RCC 7860 (cell line): ENCODE results near the gene NLK.
"Not testable (repeated sequence)": the region's sequence is repeated elsewhere in the genome, so short reads cannot be mapped to it uniquely, and the experiment has no call there.

Experiments
- DNase-seq: peaks from one replicate; pipeline ENCODE4 v3.0.0-alpha.2; 2015; ENCODE audit warnings: low spot score
- FAIRE-seq: peaks from 2 replicates; lab custom pipeline; 2012; peaks lifted over from hg19 to GRCh38; lab: Jason Lieb, UNC

NLK gene

DNA sequence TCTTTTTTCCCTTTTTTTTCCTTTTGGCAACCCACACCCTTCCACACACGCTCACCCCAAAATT is at the start of gene NLK:
Gene NLK, plus strand, starts transcription at position 21 of the 64 bp plus-strand sequence. CDS start 197 bp downstream, outside the sequence.
- FAIRE-seq (no peak), DNase-seq (no peak)

DNA sequence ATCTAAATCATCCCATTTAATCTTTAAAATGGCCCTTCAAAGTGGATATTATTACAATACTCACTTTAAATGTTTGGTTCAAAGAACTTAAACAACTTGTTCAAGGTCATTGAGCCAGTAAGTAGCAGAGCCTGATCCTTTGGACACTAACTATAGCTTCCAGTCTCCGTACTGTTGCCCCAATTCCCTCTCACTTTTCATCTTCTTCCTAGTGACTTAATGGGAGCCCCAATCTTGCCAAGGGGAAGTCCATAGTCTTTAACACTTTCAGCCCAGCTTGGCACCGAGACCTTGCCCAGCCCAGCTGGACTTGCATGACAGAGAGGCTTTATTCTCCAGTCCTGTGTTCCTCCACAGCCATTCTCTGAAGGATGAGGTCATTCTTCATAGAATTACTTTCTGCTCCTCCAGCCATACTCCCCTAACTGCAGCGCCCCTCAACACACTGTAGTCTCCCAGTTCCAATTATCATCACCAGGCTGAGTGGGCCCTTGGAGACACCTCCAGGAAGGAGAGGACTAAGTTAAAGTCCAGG is 49.2 kb upstream of the NLK start:
- no peak for DNase-seq
- no peak for FAIRE-seq

GRCh38 chr17:27993723-27994310 is 48.7 kb upstream of the NLK start:
- FAIRE-seq: no peak
- DNase-seq: no peak

- FAIRE-seq: no peak
- no peak for DNase-seq
These were observed 47.9 kb upstream of the NLK start for GRCh38 chr17:27994586-27994985.

DNA sequence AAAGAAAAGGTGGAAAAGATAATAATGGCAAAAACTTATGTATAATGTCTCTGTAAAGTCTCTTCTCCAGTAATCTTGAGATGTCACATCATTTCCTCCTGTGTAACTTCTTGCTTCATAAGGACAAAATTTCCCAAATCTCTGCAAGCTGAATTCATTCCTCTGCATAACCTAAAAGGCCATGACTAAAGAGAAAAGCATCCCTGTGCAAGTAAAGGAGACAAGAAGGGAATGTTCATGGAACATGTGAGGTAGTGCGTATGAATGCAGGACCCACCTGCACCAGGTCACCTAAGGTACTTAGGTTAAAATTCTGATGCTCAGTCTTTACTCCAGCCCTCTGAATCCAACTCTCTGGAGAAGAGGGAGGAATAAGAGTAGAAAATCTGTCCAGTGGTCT is 46.9 kb upstream of the NLK start:
- DNase-seq (no peak), FAIRE-seq (no peak)

GRCh38 chr17:27996202-27997043 is 46.1 kb upstream of the NLK start:
- FAIRE-seq: no peak
- no peak for DNase-seq

GRCh38 chr17:27997044-27997401 is 45.5 kb upstream of the NLK start:
- DNase-seq (no peak), FAIRE-seq (no peak)

GRCh38 chr17:27997522-27997921 is 45.0 kb upstream of the NLK start:
- FAIRE-seq (no peak), DNase-seq (no peak)

- FAIRE-seq (no peak), DNase-seq (no peak)
These were observed 41.3 kb upstream of the NLK start for GRCh38 chr17:28001149-28001548.

GRCh38 chr17:28004344-28004743 is 38.1 kb upstream of the NLK start:
- FAIRE-seq: no peak
- DNase-seq: no peak

GRCh38 chr17:28007925-28008324 is 34.6 kb upstream of the NLK start:
- not testable (repeated sequence) for DNase-seq, FAIRE-seq

DNA sequence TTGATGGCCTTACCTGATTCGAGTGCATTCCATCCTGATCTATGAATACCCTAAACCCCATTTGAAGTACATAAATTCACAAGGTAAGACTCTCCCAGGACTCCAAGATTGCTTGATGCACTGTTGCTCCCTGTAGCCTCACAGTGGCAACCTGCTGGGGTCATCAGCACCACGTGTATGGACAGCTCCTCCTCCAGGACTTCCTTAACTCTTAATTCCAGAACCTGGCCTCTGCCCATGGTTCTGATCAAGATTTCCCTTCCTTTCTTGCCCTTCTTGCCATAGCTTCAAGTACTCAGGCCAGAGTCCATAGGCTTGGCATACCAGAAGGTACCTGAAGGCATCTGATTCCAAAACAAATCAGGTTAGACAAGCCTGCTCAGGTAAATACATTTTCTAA is 34.0 kb upstream of the NLK start:
- FAIRE-seq (no peak), DNase-seq (no peak)

DNA sequence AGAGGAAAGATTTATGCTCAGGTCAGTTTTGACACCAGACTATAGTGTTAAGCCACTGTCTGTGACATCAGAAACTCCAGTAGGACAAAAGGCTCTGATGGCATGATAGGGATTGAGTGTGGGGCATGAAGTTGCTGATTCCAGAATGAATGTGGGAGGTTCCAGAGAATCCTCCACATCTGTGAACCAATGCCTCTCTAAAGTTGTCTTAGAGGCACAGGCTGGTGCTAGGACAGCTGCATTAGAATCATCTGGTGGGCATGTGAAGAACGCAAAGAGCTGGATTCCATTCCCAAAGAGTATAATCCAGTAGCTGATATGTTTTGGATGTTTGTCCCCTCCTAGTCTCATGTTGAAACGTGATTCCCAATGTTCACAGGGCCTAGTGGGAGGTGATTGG is 32.1 kb upstream of the NLK start:
- FAIRE-seq: no peak
- no peak for DNase-seq

- FAIRE-seq (no peak), DNase-seq (no peak)
These were observed 23.9 kb upstream of the NLK start for GRCh38 chr17:28018439-28019070.

- FAIRE-seq: no peak
These were observed 22.0 kb upstream of the NLK start for GRCh38 chr17:28020515-28020914.

DNA sequence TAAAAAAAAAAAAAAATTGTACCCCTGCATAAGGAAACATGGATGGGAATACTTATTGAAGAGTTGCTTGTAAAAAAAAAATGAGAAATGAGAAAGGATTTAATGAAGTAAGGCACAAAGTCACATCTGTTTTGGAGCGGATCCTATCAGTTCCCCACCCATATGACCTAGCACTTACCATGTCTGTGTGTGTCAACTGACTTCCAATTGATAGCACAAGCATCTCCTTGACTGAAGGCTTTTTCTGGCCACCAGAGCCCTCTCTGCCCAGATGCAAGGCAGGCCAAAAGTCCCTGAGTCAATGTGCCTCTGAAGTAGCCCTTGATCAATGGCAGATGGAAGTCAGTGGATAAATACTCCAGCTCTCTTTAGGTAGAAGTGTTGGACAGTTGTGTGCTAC is 13.4 kb upstream of the NLK start:
- FAIRE-seq: no peak
- no peak for DNase-seq

More at GRCh38 chr17:28020515-28020914, 22.0 kb upstream of the NLK start:
- DNase-seq: no peak

- DNase-seq (no peak), FAIRE-seq (no peak)
These were observed 12.1 kb upstream of the NLK start for GRCh38 chr17:28030386-28030785.

- no peak for DNase-seq
- FAIRE-seq: no peak
These were observed 11.3 kb upstream of the NLK start for GRCh38 chr17:28031174-28031573.

DNA sequence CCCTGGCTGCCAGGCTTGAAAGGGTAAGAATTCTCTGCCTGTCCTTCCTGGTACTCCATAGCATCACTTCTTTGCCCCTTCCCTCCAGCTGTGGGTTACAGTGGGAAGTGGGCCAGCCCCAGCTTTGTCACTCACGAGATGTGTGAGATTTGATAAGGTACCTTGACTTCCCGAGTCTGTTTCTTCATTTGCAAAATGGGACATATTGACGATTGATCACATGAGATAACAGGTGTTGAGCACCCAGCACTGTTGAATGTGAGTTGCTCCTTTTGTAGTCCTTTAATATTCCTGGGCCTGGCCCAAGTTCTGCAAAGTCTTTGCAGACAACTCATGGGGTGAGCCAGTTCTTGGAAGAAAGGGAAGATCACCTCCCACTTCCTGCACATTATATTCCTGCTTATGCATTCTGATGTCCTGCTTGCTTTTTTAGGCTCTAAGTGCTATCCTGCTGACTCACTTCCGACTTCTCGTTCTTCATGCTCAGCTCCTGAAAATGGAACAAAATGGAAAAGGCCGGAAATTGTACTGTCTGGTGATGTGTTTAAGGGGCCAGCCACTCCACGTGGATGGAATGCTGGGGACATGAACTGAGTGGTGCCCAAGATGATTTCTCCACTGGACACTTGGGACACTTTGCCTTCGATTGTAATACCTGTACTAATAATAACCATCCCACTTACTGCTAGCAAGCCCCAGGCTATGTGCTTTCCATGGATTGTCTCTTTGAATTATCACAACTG is 8.3 kb upstream of the NLK start:
- FAIRE-seq: no peak
- peak; percentile 47 for DNase-seq

DNA sequence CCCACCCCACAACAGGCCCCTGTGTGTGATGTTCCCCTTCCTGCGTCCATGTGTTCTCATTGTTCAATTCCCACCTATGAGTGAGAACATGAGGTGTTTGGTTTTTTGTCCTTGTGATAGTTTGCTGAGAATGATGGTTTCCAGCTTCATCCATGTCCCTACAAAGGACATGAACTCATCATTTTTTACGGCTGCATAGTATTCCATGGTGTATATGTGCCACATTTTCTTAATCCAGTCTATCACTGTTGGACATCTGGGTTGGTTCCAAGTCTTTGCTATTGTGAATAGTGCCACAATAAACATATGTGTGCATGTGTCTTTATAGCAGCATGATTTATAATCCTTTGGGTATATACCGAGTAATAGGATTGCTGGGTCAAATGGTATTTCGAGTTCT is 7.0 kb upstream of the NLK start:
- FAIRE-seq, DNase-seq: not testable (repeated sequence)

DNA sequence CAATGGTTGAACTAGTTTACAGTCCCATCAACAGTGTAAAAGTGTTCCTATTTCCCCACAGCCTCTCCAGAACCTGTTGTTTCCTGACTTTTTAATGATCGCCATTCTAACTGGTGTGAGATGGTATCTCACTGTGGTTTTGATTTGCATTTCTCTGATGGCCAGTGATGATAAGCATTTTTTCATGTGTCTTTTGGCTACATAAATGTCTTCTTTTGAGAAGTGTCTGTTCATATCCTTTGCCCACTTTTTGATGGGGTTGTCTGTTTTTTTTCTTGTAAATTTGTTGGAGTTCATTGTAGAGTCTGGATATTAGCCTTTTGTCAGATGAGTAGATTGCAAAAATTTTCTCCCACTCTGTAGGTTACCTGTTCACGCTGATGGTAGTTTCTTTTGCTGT is 6.6 kb upstream of the NLK start:
- FAIRE-seq, DNase-seq: not testable (repeated sequence)

DNA sequence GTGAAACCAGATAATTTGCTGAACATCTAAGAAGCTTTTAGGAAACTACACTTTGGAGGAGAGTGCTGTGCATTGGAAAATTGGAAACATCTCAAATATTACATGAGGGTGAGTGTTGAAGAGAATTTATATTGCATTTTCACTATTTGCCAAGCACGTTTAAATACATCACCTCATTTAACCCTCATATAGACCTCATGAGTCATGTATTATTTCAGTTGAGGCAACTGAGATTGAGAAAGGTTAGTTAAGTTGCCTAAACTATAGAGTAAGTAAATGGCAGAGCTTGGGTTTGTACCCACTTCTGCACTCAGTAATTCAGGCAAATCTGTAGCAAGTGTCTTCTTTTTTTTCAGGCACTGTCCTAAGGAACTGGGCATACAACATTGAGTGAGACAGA is 3.7 kb upstream of the NLK start:
- no peak for FAIRE-seq
- DNase-seq: no peak
